Measurements from ENCODE around the gene CHST11.

The CHST11 gene

DNA sequence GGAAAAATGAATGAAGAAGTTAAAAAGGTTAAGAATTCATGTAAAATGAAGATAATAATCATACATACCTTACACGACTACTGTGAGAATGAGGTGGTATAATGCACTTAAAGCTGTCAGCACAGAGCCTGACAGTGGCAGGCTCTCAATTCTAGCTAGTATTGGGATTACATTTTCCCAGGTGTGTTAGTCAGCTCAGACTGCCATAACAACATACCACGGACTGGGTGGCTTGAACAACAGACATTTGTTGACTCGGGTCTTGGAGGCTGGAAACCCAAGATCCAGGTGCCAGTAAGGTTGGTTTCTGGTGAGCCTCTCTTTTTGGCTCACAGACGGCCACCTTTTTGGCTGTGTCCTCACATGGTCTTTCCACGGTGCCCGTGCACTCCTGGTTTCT lies 167.8 kb downstream of the CHST11 start:
- no peak overlapping the region for H3K4me3 ChIP-seq (ENCODE audit: low read depth, low read length)

DNA sequence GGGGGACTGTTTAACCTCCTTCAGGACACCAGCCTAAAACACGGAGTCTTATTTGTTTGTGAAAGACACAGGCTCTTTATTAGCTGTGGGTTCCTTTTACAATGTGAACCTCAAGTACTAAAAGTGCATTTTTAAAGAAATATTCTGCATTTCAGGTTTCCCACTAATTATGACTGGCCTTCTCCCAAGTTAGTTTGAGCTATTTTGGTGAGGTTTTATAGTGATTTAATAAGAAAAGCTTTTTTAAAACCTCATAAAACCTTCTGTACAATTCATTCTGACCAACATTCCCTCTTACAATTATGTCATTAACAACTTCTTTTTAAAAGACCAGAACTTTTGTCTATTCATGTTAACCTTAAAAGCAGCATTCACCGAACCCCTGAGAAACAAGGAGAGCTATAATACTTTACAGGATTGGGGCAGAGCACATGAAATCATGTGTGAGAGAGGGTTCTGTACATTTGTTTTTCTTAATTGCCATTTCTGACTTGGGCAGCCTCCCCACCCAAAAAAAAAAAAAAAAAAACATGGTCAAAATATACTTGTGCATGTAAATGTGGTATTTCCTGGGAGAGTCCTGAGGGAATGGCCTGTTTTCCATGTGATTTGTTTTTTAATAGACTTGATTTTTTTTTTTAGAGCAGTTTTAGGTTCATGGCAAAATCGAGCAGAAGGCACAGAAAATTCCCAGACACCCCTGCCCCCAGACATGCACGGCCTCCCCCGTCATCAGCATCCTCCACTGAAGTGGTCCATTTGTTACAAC lies 169.5 kb downstream of the CHST11 start:
- no peak overlapping the region for H3K4me3 ChIP-seq (ENCODE audit: low read depth, low read length)

- no peak overlapping the region for H3K4me3 ChIP-seq (ENCODE audit: low read depth, low read length)
Measured at GRCh38 chr12:104627231-104627989, 170.7 kb downstream of the CHST11 start.

GRCh38 chr12:104627990-104628830 lies 171.5 kb downstream of the CHST11 start:
- H3K4me3 ChIP-seq (ENCODE audit: low read depth, low read length) = no peak overlapping the region

DNA sequence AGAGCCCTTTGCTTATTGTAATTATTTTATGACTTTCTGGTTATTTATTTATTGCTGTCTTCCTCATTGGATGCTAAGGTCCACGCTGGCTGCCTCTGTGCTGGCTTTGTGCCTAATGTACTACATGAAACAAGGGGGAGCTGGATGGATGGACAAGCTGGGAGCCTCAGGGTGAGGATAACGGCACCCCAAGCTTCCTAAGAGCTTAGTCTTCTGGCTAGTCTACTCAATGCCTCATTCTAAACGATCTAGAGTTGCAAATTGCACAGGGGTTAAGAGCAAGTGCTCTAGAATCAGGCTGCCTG lies 172.0 kb downstream of the CHST11 start:
- H3K4me3 ChIP-seq (ENCODE audit: low read depth, low read length) = no peak overlapping the region

- H3K4me3 ChIP-seq (ENCODE audit: low read depth, low read length) = no peak overlapping the region
Measured at GRCh38 chr12:104630230-104630670, 173.5 kb downstream of the CHST11 start.

- no peak overlapping the region for H3K4me3 ChIP-seq (ENCODE audit: low read depth, low read length)
Measured at GRCh38 chr12:104631867-104632266, 175.1 kb downstream of the CHST11 start.

DNA sequence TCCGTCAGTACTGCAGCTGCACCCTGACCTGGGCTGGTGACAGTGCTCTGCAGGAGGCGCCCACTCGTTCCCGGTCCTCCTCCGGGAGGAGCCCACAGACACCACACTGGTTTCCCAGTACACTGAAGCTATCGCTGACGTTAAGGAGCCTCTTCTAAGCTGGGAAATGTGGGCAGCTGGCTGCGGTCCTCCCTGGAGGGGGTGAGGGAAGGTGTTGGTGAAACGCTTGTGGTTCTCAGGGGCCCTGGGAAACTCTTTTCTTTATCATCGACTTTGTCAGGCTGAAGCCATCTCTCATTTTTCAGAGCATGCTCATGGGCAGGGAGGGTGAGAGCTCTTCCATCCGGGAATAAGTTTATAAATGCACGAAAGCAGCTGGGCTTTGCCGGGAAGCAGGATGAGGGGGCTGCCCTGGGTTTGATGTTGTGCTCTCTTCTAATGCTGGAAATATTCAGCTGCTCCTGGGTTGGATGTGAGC lies 176.0 kb downstream of the CHST11 start:
- H3K4me3 ChIP-seq (ENCODE audit: low read depth, low read length) = no peak overlapping the region

DNA sequence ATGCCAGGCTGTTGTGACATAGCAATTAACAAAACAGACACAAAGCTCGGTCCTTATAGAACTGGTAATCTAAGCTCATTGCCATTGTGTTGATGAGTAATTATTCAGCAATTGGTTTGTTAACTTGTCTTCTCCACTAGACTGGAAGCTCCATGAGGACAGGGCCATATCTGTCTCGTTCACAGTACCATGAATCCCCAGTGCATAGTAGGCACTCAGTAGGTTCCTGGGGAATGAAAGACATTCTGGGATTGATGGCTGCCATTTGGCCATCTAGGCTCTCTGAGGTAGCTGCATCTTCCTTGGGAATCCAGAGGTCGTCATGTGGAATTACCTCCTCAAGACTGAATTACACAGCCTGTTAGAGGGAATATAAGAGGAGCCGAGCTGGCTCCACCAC lies 177.3 kb downstream of the CHST11 start:
- no peak overlapping the region for H3K4me3 ChIP-seq (ENCODE audit: low read depth, low read length)

- H3K4me3 ChIP-seq (ENCODE audit: low read depth, low read length) = no peak overlapping the region
Measured at GRCh38 chr12:104634852-104635251, 178.1 kb downstream of the CHST11 start.

GRCh38 chr12:104635607-104636343 lies 179.0 kb downstream of the CHST11 start:
- no peak overlapping the region for H3K4me3 ChIP-seq (ENCODE audit: low read depth, low read length)

DNA sequence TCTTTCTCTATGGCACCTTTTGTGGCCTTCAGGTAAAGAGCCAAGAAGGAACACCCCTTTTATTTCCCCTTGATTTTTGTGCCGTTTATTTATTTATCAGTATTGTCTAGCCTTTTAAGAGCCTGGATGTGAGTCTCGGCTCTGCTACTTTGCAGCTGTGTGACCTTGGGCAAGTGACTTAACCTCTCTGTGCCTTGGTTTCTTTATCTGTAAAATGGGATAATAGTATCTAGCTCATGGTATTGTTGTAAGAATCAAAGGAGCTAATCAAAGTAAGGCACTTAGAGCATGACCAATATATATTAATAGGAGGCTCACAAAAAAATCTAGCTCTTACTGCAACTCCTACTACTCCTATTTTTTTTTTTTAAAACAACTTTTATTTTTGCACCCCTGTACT lies 179.7 kb downstream of the CHST11 start:
- H3K4me3 ChIP-seq (ENCODE audit: low read depth, low read length) = no peak overlapping the region

DNA sequence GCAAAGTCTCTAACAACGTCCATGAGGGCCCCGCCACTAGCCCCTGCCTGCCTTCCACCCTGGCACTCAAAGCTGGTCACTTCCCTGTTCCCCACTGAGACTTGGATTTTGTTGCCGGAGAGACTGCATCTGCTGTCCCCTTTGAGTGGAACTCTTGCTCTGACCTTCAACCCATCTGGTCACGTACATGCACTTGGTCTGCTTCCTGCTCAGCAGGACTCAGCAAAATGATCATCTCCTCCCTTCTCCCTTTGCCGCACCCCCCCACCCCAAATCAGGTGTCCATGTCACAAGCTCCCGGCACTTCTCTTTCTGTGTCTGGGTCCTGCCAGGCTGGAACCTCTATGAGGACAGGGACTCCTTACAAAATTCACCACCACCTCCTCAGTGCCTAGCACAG lies 180.9 kb downstream of the CHST11 start:
- no peak overlapping the region for H3K4me3 ChIP-seq (ENCODE audit: low read depth, low read length)

- H3K4me3 ChIP-seq (ENCODE audit: low read depth, low read length) = no peak overlapping the region
Measured at GRCh38 chr12:104638218-104638850, 181.6 kb downstream of the CHST11 start.

GRCh38 chr12:104638851-104639240 lies 182.1 kb downstream of the CHST11 start:
- H3K4me3 ChIP-seq (ENCODE audit: low read depth, low read length) = no peak overlapping the region

- H3K4me3 ChIP-seq (ENCODE audit: low read depth, low read length) = no peak overlapping the region
Measured at GRCh38 chr12:104640956-104641355, 184.2 kb downstream of the CHST11 start.

DNA sequence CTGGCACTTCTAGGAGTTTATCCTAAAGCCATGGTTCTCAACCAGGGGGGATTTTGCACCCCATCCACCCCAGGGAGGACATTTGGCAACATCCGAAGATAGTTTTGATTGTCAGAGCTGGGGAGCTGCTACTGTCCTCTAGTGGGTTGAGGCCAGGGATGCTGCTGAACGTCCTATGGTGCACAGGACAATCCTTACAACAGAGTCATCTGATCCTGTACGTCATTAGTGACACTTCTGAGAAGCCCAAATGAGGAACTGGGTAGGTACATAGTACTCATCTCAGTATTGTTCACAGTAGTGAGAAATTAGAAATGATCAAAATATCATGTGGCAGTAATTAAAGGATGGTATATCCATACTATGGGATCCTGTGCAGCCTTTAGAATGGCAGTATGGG lies 185.1 kb downstream of the CHST11 start:
- no peak overlapping the region for H3K4me3 ChIP-seq (ENCODE audit: low read depth, low read length)

- no peak overlapping the region for H3K4me3 ChIP-seq (ENCODE audit: low read depth, low read length)
Measured at GRCh38 chr12:104643093-104643818, 186.5 kb downstream of the CHST11 start.

GRCh38 chr12:104643819-104644669 lies 187.3 kb downstream of the CHST11 start:
- H3K4me3 ChIP-seq (ENCODE audit: low read depth, low read length) = no peak overlapping the region

Measured in iPS-11a (cell line).